HG03066 (cell line): ENCODE results near the gene OR5C1.
"Not testable (repeated sequence)": the region's sequence is repeated elsewhere in the genome, so short reads cannot be mapped to it uniquely, and the experiment has no call there.

ENCODE experiments used
- ATAC-seq: cut with Tn5 transposase; IDR thresholded peaks from one replicate; pipeline ENCODE4 v1.9.1; 2021; ENCODE audit warnings: low read depth; ENCODE audit not compliant: unreplicated experiment

Gene OR5C1

GRCh38 chr9:122810306-122810946, 21.7 kb downstream of the OR5C1 start:
- peak; percentile 77 for ATAC-seq

GRCh38 chr9:122812736-122813135, 24.0 kb downstream of the OR5C1 start:
- ATAC-seq = no peak

GRCh38 chr9:122814545-122814944, 25.8 kb downstream of the OR5C1 start:
- no peak for ATAC-seq

- ATAC-seq = no peak
Measured at GRCh38 chr9:122815544-122815943, 26.8 kb downstream of the OR5C1 start.

- ATAC-seq = peak; percentile 58
Measured at GRCh38 chr9:122816163-122816867, 27.6 kb downstream of the OR5C1 start.

GRCh38 chr9:122819326-122819725, 30.6 kb downstream of the OR5C1 start:
- no peak for ATAC-seq

GRCh38 chr9:122819791-122820489, 31.2 kb downstream of the OR5C1 start:
- ATAC-seq = no peak

- no peak for ATAC-seq
Measured at GRCh38 chr9:122820490-122820845, 31.7 kb downstream of the OR5C1 start.

- no peak for ATAC-seq
Measured at GRCh38 chr9:122821278-122821943, 32.7 kb downstream of the OR5C1 start.

- no peak for ATAC-seq
Measured at GRCh38 chr9:122822056-122822455, 33.3 kb downstream of the OR5C1 start.

- no peak for ATAC-seq
Measured at GRCh38 chr9:122822938-122823337, 34.2 kb downstream of the OR5C1 start.

GRCh38 chr9:122827761-122828093, 39.0 kb downstream of the OR5C1 start:
- peak; percentile 19 for ATAC-seq

GRCh38 chr9:122828965-122829284, 40.2 kb downstream of the OR5C1 start:
- not testable (repeated sequence) for ATAC-seq

GRCh38 chr9:122832194-122832593, 43.5 kb downstream of the OR5C1 start:
- ATAC-seq = no peak

GRCh38 chr9:122835313-122835731, 46.6 kb downstream of the OR5C1 start:
- no peak for ATAC-seq

GRCh38 chr9:122837266-122837850, 48.6 kb downstream of the OR5C1 start:
- ATAC-seq = no peak

GRCh38 chr9:122838441-122838840, 49.7 kb downstream of the OR5C1 start:
- ATAC-seq = not testable (repeated sequence)
